ENCODE measurements around the gene SLC25A36. TPM values are rescaled to one million over a fixed set of nuclear protein-coding genes. Genes with fewer than 3 reads are reported as not detected.
"Not testable (repeated sequence)": the region's sequence is repeated elsewhere in the genome, so short reads cannot be mapped to it uniquely, and the experiment has no call there.

Gene SLC25A36
- total and polyA plus RNA-seq, 2 donors (not counting 3 experiments of a cell fraction or from before 2014, with no cell fraction given), result 17.7 to 38.8 TPM

- no peak for FAIRE-seq
- no peaks in the 10 kb centered on the region for H3K36me3 ChIP-seq (ENCODE audit: control insufficient read depth in 2 of 2, extremely low read depth in 1 of 2, insufficient read depth in 2 of 2, low read length in 2 of 2)
- H3K9me3 ChIP-seq (replicated peaks; ENCODE audit: control insufficient read depth, insufficient read depth, low read length), result no peaks in the 10 kb centered on the region
- H3K4me2 ChIP-seq (ENCODE audit: insufficient read depth, low read length), result no peak overlapping the region
- no peaks in the 10 kb centered on the region for H3K9me1 ChIP-seq (replicated peaks; ENCODE audit: control insufficient read depth, extremely low read depth, insufficient read depth, low read length)
- H3K79me2 ChIP-seq (ENCODE audit: control insufficient read depth, insufficient read depth, low read length), result no peaks in the 10 kb centered on the region
- CTCF ChIA-PET, result no interaction called here
- no peak overlapping the region for H2AFZ ChIP-seq (ENCODE audit: low read depth, low read length)
- H3K4me1 ChIP-seq (ENCODE audit: control insufficient read depth, extremely low read depth, insufficient read depth, low read length), result no peaks in the 10 kb centered on the region
- H3K9ac ChIP-seq (replicated peaks; ENCODE audit: extremely low read depth, insufficient read depth, low read length), result no peak overlapping the region
- DNase-seq (ENCODE audit: low read depth, low spot score), result no peak
- H3K27me3 ChIP-seq (ENCODE audit: control insufficient read depth in 2 of 2, insufficient read depth in 2 of 2, low read length in 2 of 2), result no peaks in the 10 kb centered on the region
- dilution Hi-C loops (cut with MboI; ENCODE audit: extremely low pct_ligation_motif_present, low sequenced_read_pairs) (no loop called here), intact Hi-C loops (cut with micrococcal nuclease) (no loop called here)
- TF ChIP-seq CTCF (IDR thresholded peaks at IDR 0.05; ENCODE audit: extremely low read depth in 1 of 2, insufficient read depth in 1 of 2, low read depth in 1 of 2, low read length in 2 of 2), result no peak
- no peaks in the 10 kb centered on the region for H4K20me1 ChIP-seq (replicated peaks; ENCODE audit: control insufficient read depth, extremely low read depth, insufficient read depth, low read length)
- no peak overlapping the region for H3K27ac ChIP-seq (ENCODE audit: insufficient read depth, low read depth, low read length)
- H3K4me3 ChIP-seq (replicated peaks in 1 of 3; ENCODE audit: insufficient read depth in 1 of 3, low read depth in 1 of 3, low read length in 3 of 3), result no peak overlapping the region
- BruUV-seq (replicated peaks), result no TSS peak
- POLR2A ChIA-PET, result no interaction called here
Observed at GRCh38 chr3:140994316-140994715, 52.7 kb downstream of the SLC25A36 start.

- H2AFZ ChIP-seq (ENCODE audit: low read depth, low read length); intact Hi-C loops (cut with micrococcal nuclease); FAIRE-seq; H3K27ac ChIP-seq (ENCODE audit: insufficient read depth, low read depth, low read length); H4K20me1 ChIP-seq (replicated peaks; ENCODE audit: control insufficient read depth, extremely low read depth, insufficient read depth, low read length); dilution Hi-C loops (cut with MboI; ENCODE audit: extremely low pct_ligation_motif_present, low sequenced_read_pairs); H3K27me3 ChIP-seq (ENCODE audit: control insufficient read depth in 2 of 2, insufficient read depth in 2 of 2, low read length in 2 of 2); H3K36me3 ChIP-seq (ENCODE audit: control insufficient read depth in 2 of 2, extremely low read depth in 1 of 2, insufficient read depth in 2 of 2, low read length in 2 of 2); H3K9me3 ChIP-seq (replicated peaks; ENCODE audit: control insufficient read depth, insufficient read depth, low read length); H3K4me2 ChIP-seq (ENCODE audit: insufficient read depth, low read length); POLR2A ChIA-PET; H3K9ac ChIP-seq (replicated peaks; ENCODE audit: extremely low read depth, insufficient read depth, low read length); H3K9me1 ChIP-seq (replicated peaks; ENCODE audit: control insufficient read depth, extremely low read depth, insufficient read depth, low read length); H3K79me2 ChIP-seq (ENCODE audit: control insufficient read depth, insufficient read depth, low read length); H3K4me3 ChIP-seq (replicated peaks in 1 of 3; ENCODE audit: insufficient read depth in 1 of 3, low read depth in 1 of 3, low read length in 3 of 3); DNase-seq (ENCODE audit: low read depth, low spot score); H3K4me1 ChIP-seq (ENCODE audit: control insufficient read depth, extremely low read depth, insufficient read depth, low read length); BruUV-seq (replicated peaks): not testable (repeated sequence)
- CTCF ChIA-PET, result interaction anchor here (0.6 kb wide), 1 partner anchor 111 kb away, joined by 3 read pairs; no protein-coding TSS in a partner anchor
Observed at GRCh38 chr3:140994861-140995260, 53.2 kb downstream of the SLC25A36 start.

Measured in endothelial cell of umbilical vein (primary cell).